K562 (cell line): ENCODE data around the gene METRNL. TPM values are rescaled to one million over a fixed set of nuclear protein-coding genes. Genes with fewer than 3 reads are reported as not detected.

Experiments
- GATA2 ChIP-seq: sonication (generic); formaldehyde crosslinking; IDR thresholded peaks from 2 replicates; pipeline ENCODE4 v1.4.0; 2020; ENCODE audit warnings: mild to moderate bottlenecking, missing genetic modification reagents
- ILK ChIP-seq: fragments of 450-650 bp; IDR thresholded peaks from 2 replicates; pipeline ENCODE4 v1.6.1; 2016; ENCODE audit warnings: missing genetic modification characterization, low read depth, mild to moderate bottlenecking, missing compliant biosample characterization, moderate library complexity, borderline replicate concordance
- MAFG ChIP-seq: fragments of 450-650 bp; conservative IDR thresholded peaks from 2 replicates; pipeline ENCODE4 v1.6.1; 2016; ENCODE audit warnings: missing genetic modification characterization, missing compliant biosample characterization
- MED1 ChIP-seq: sonication (generic); formaldehyde crosslinking; IDR thresholded peaks from 2 replicates; pipeline ENCODE4 v1.8.1; 2023; ENCODE audit warnings: missing genetic modification reagents, borderline replicate concordance
- MTA1 ChIP-seq: fragments of 450-650 bp; IDR thresholded peaks from 2 replicates; pipeline ENCODE4 v1.6.1; 2017; ENCODE audit warnings: borderline replicate concordance
- NONO ChIP-seq, 2 experiments: fragments of 200-400 bp in 1 of 2; fragments of 450-650 bp in 1 of 2; formaldehyde crosslinking in 1 of 2; IDR thresholded peaks; 2 replicates each; pipeline ENCODE4 v1.6.1; 2017; ENCODE audit warnings: low read depth in 2 of 2, mild to moderate bottlenecking in 2 of 2, moderate library complexity in 2 of 2, low read length in 1 of 2
- PHF21A ChIP-seq: fragments of 450-650 bp; IDR thresholded peaks from 2 replicates; pipeline ENCODE4 v1.6.1; 2017; ENCODE audit warnings: low read depth, borderline replicate concordance
- PURB ChIP-seq: sonication (generic); formaldehyde crosslinking; IDR thresholded peaks from 2 replicates; pipeline ENCODE4 v1.9.0; 2021; ENCODE audit warnings: low read depth, mild to moderate bottlenecking, missing genetic modification reagents
- SMAD2 ChIP-seq: fragments of 150-350 bp; IDR thresholded peaks from 2 replicates; pipeline ENCODE4 v1.6.1; 2014; ENCODE audit warnings: low read depth, mild to moderate bottlenecking, low read length
- TRIM24 ChIP-seq, 2 experiments: fragments of 450-650 bp; IDR thresholded peaks; 2 replicates each; pipeline ENCODE4 v1.6.1; 2016
- ZC3H11A ChIP-seq: IDR thresholded peaks from 2 replicates; pipeline ENCODE4 v1.6.1; 2012; ENCODE audit warnings: low read depth, low read length, improper control_type of control experiment
- ZKSCAN8 ChIP-seq: fragments of 200-800 bp; sonication (Bioruptor generic); IDR thresholded peaks from 2 replicates; pipeline ENCODE4 v1.6.1; 2016; ENCODE audit warnings: missing genetic modification characterization, missing compliant biosample characterization
- ZNF165 ChIP-seq: fragments of 250-450 bp; sonication (Bioruptor Pico); IDR thresholded peaks from 2 replicates; pipeline ENCODE4 v1.4.0; 2020; ENCODE audit warnings: borderline replicate concordance
- ZNF431 ChIP-seq: sonication (generic); formaldehyde crosslinking; IDR thresholded peaks from 2 replicates; pipeline ENCODE4 v1.8.0; 2022; ENCODE audit warnings: mild to moderate bottlenecking, missing genetic modification reagents
- ZNF696 ChIP-seq: fragments of 250-450 bp; sonication (Bioruptor Pico); conservative IDR thresholded peaks from 2 replicates; pipeline ENCODE4 v1.4.0; 2020; ENCODE audit warnings: mild to moderate bottlenecking, moderate library complexity
- polyA plus RNA-seq, 8 experiments: library from polyadenylated mRNA; depleted of rRNA in 4 of 8; stranded (reverse) in 5 of 8; unstranded in 3 of 8; fragments of >200 nt; fragmentation: Nextera tagmentation in 2 of 8; fragmentation: Illumina TruSeq in 1 of 8; extraction: Ambion mirVana in 2 of 8; extraction: Trizol in 1 of 8; gene quantifications; 2 replicates each; pipeline versions ENCODE4 v1.2.1 to v1.2.3, GENCODE V29; 2011 to 2014; ENCODE audit warnings: inconsistent platforms in 1 of 8, missing spikeins in 1 of 8
- total RNA-seq, 7 experiments: library from RNA; depleted of rRNA in 6 of 7; stranded (reverse); fragments of >200 nt in 6 of 7; fragmentation: Illumina TruSeq in 2 of 7; extraction: Trizol in 2 of 7; gene quantifications; 2 replicates each; pipeline versions ENCODE4 v1.2.1 to v1.2.3, GENCODE V29; 2011 to 2021; ENCODE audit warnings: low replicate concordance in 1 of 7
- TF ChIP-seq, protein P1 (sequence below): fragments of 250-450 bp; sonication (Bioruptor Pico); IDR thresholded peaks from 2 replicates; pipeline ENCODE4 v1.6.1; 2021; ENCODE audit warnings: mild to moderate bottlenecking
- TF ChIP-seq, protein P2 (sequence below): fragments of 450-650 bp; IDR thresholded peaks from 2 replicates; pipeline ENCODE4 v1.6.1; 2016; ENCODE audit warnings: antibody characterized with exemption
- TF ChIP-seq, protein P3 (sequence below): sonication (generic); IDR thresholded peaks from 2 replicates; pipeline ENCODE4 v1.6.1; 2016
- TF ChIP-seq, protein P4 (sequence below): sonication (generic); formaldehyde crosslinking; IDR thresholded peaks from 2 replicates; pipeline ENCODE4 v1.8.1; 2023; ENCODE audit warnings: mild to moderate bottlenecking, missing genetic modification reagents, moderate library complexity
- TF ChIP-seq, protein P5 (sequence below): sonication (generic); formaldehyde crosslinking; IDR thresholded peaks from 2 replicates; pipeline ENCODE4 v1.8.0; 2022; ENCODE audit warnings: mild to moderate bottlenecking, missing genetic modification reagents, borderline replicate concordance
- TF ChIP-seq, protein P6 (sequence below): fragments of 250-450 bp; sonication (Bioruptor Pico); IDR thresholded peaks from 2 replicates; pipeline ENCODE4 v1.5.0; 2020; ENCODE audit warnings: mild to moderate bottlenecking

METRNL gene
- total and polyA plus RNA-seq, 9 of the 15 experiments (the other 6 are each of a cell fraction or from before 2014, with no cell fraction given), result 0.17 to 31.8 (median 2.9) TPM

DNA sequence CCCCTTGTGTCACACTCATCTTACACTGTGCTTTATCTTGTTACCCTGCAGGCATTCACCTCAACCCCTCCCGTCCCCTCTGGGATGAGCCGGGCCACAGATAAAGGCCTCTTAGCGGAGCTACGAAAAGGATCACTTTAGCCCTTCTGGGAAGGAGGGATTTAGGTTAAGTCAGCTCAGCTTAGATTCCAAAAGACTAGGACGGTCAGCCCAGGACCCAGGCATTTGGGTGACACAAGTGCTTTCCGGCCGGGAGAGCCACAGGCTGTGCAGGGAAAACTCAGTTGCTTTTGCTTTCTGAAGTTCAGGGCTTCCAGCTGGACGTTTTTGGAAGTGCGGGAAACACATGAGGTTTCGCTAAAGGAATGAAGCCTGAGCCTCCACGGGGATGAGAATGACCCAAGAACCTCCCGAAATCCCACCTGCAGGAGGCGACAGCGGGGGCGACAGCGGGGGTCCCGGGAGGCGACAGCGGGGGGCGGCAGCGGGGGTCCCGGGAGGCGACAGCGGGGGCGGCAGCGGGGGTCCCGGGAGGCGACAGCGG is 11.6 kb upstream of the METRNL start (continued):
- TF ChIP-seq, protein P1, sequence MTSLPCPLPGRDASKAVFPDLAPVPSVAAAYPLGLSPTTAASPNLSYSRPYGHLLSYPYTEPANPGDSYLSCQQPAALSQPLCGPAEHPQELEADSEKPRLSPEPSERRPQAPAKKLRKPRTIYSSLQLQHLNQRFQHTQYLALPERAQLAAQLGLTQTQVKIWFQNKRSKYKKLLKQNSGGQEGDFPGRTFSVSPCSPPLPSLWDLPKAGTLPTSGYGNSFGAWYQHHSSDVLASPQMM (CRISPR knock-in tag), result no peak
- no peak for TF ChIP-seq TRIM24 (IDR thresholded peaks at IDR 0.05)
- TF ChIP-seq MTA1, result peak; percentile 23; the same call in 1 of the 2 replicates
- TF ChIP-seq, protein P2, sequence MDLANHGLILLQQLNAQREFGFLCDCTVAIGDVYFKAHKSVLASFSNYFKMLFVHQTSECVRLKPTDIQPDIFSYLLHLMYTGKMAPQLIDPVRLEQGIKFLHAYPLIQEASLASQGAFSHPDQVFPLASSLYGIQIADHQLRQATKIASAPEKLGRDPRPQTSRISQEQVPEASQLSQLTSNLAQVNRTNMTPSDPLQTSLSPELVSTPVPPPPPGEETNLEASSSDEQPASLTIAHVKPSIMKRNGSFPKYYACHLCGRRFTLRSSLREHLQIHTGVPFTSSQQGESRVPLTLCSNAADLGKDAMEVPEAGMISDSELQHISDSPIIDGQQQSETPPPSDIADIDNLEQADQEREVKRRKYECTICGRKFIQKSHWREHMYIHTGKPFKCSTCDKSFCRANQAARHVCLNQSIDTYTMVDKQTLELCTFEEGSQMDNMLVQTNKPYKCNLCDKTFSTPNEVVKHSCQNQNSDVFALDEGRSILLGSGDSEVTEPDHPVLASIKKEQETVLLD, result no peak
- no peak for TF ChIP-seq NONO (IDR thresholded peaks at IDR 0.05; ENCODE audit: low read depth in 2 of 2, low read length in 1 of 2)
- TF ChIP-seq, protein P3, sequence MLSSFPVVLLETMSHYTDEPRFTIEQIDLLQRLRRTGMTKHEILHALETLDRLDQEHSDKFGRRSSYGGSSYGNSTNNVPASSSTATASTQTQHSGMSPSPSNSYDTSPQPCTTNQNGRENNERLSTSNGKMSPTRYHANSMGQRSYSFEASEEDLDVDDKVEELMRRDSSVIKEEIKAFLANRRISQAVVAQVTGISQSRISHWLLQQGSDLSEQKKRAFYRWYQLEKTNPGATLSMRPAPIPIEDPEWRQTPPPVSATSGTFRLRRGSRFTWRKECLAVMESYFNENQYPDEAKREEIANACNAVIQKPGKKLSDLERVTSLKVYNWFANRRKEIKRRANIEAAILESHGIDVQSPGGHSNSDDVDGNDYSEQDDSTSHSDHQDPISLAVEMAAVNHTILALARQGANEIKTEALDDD, result peak; percentile 50; the same call in 1 of the 2 replicates
- TF ChIP-seq, protein P4, sequence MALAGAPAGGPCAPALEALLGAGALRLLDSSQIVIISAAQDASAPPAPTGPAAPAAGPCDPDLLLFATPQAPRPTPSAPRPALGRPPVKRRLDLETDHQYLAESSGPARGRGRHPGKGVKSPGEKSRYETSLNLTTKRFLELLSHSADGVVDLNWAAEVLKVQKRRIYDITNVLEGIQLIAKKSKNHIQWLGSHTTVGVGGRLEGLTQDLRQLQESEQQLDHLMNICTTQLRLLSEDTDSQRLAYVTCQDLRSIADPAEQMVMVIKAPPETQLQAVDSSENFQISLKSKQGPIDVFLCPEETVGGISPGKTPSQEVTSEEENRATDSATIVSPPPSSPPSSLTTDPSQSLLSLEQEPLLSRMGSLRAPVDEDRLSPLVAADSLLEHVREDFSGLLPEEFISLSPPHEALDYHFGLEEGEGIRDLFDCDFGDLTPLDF, result no peak
- no peak for TF ChIP-seq PHF21A
- TF ChIP-seq GATA2, result peak; percentile 60
- TF ChIP-seq ZKSCAN8 (CRISPR knock-in tag), result no peak
- TF ChIP-seq ZNF696, result no peak
- TF ChIP-seq, protein P5, sequence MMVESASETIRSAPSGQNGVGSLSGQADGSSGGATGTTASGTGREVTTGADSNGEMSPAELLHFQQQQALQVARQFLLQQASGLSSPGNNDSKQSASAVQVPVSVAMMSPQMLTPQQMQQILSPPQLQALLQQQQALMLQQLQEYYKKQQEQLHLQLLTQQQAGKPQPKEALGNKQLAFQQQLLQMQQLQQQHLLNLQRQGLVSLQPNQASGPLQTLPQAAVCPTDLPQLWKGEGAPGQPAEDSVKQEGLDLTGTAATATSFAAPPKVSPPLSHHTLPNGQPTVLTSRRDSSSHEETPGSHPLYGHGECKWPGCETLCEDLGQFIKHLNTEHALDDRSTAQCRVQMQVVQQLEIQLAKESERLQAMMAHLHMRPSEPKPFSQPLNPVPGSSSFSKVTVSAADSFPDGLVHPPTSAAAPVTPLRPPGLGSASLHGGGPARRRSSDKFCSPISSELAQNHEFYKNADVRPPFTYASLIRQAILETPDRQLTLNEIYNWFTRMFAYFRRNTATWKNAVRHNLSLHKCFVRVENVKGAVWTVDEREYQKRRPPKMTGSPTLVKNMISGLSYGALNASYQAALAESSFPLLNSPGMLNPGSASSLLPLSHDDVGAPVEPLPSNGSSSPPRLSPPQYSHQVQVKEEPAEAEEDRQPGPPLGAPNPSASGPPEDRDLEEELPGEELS (CRISPR knock-in tag), result no peak
- TF ChIP-seq MED1 (CRISPR knock-in tag), result no peak
- no peak for TF ChIP-seq SMAD2
- no peak for TF ChIP-seq ILK (tag)
- no peak for TF ChIP-seq ZNF431 (CRISPR knock-in tag)
- TF ChIP-seq PURB (CRISPR knock-in tag), result no peak
- no peak for TF ChIP-seq ZNF165 (CRISPR knock-in tag)
- TF ChIP-seq, protein P6, sequence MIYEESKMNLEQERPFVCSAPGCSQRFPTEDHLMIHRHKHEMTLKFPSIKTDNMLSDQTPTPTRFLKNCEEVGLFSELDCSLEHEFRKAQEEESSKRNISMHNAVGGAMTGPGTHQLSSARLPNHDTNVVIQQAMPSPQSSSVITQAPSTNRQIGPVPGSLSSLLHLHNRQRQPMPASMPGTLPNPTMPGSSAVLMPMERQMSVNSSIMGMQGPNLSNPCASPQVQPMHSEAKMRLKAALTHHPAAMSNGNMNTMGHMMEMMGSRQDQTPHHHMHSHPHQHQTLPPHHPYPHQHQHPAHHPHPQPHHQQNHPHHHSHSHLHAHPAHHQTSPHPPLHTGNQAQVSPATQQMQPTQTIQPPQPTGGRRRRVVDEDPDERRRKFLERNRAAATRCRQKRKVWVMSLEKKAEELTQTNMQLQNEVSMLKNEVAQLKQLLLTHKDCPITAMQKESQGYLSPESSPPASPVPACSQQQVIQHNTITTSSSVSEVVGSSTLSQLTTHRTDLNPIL, result no peak
- TF ChIP-seq MAFG (tag), result no peak
- TF ChIP-seq ZC3H11A, result no peak
